ENCODE data around the gene EIF4B. TPM values are rescaled to one million over a fixed set of nuclear protein-coding genes. Genes with fewer than 3 reads are reported as not detected.
A peak's percentile ranks its signal among the peaks of the same experiment; 100 is the strongest.

Gene EIF4B
- total RNA-seq, 4 donors from 2014 or later: 667 to 821 (median 740) TPM

DNA sequence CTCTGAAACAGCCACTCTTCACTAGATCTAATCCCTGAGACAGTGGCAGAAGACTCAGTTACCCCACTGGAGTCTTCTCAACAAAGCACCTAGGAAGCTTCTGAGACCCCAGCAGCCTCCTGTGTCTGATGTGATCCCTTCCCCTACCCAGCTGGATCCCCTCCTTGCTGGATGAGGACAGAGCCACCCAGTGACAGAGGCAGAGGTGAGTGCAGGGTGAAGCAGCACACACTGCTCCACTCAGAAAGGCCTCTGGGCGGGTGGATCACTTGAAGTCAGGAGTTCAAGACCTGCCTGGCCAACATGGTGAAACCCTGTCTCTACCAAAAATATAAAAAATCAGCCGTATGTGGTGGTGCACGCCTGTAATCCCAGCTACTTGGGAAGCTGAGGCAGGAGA lies 70.2 kb downstream of the EIF4B start:
- Histone ChIP-seq H3K36me3 (peaks cover 0 to 30% of the 10 kb centered on the region in 2 donors), H3K9me3 (no peaks in the 10 kb centered on the region), H3K4me1 (peaks cover 17 to 25% of the 10 kb centered on the region in 2 donors), H3K27ac (peak overlapping the region in 1 of 4 donors; percentile 12), H3K27me3 (no peaks in the 10 kb centered on the region), H3K4me3 (no peak overlapping the region)
- no peak for TF ChIP-seq POLR2A (IDR thresholded peaks at IDR 0.05)
- TF ChIP-seq, protein P1, sequence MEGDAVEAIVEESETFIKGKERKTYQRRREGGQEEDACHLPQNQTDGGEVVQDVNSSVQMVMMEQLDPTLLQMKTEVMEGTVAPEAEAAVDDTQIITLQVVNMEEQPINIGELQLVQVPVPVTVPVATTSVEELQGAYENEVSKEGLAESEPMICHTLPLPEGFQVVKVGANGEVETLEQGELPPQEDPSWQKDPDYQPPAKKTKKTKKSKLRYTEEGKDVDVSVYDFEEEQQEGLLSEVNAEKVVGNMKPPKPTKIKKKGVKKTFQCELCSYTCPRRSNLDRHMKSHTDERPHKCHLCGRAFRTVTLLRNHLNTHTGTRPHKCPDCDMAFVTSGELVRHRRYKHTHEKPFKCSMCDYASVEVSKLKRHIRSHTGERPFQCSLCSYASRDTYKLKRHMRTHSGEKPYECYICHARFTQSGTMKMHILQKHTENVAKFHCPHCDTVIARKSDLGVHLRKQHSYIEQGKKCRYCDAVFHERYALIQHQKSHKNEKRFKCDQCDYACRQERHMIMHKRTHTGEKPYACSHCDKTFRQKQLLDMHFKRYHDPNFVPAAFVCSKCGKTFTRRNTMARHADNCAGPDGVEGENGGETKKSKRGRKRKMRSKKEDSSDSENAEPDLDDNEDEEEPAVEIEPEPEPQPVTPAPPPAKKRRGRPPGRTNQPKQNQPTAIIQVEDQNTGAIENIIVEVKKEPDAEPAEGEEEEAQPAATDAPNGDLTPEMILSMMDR (IDR thresholded peaks at IDR 0.05 in 4 of 5, conservative IDR thresholded peaks at IDR 0.05 in 1 of 5): no peak
- ATAC-seq (no peak), DNase-seq (no peak)
- intact Hi-C loops (cut with DNase I; ENCODE audit: low total_unique reads) (no loop called here), in situ Hi-C loops (cut with MboI; ENCODE audit: low sequenced_read_pairs in 4 of 4) (no loop called here)

DNA sequence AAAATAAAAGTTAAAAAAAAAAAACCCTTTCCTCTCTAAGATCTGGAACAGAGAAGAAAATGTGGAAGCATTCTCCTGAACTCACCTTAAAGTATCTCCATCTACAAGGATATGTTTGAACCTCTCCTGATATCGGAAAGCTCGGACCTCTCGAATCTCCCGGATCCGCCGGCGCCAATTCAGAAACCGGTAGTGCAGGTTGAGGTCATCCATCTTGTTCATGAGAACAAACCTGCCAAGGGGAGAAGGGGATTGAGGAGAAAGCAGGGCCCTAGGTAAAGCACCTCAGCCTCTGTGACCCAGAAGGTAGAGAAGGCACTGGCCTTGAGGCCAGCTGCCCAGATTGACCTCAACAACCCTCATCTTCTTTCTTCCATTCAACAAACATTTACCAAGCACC lies 70.8 kb downstream of the EIF4B start:
- Histone ChIP-seq H3K4me3 (no peak overlapping the region), H3K27ac (no peak overlapping the region), H3K9me3 (no peaks in the 10 kb centered on the region), H3K27me3 (no peaks in the 10 kb centered on the region), H3K4me1 (peaks cover 17 to 24% of the 10 kb centered on the region in 2 donors), H3K36me3 (peaks cover 0 to 30% of the 10 kb centered on the region in 2 donors)
- ATAC-seq (no peak), DNase-seq (no peak)
- no peak for TF ChIP-seq POLR2A (IDR thresholded peaks at IDR 0.05)
- TF ChIP-seq, protein P1 (IDR thresholded peaks at IDR 0.05 in 4 of 5, conservative IDR thresholded peaks at IDR 0.05 in 1 of 5): no peak
- in situ Hi-C loops (cut with MboI; ENCODE audit: low sequenced_read_pairs in 4 of 4) (no loop called here), intact Hi-C loops (cut with DNase I; ENCODE audit: low total_unique reads) (no loop called here)

DNA sequence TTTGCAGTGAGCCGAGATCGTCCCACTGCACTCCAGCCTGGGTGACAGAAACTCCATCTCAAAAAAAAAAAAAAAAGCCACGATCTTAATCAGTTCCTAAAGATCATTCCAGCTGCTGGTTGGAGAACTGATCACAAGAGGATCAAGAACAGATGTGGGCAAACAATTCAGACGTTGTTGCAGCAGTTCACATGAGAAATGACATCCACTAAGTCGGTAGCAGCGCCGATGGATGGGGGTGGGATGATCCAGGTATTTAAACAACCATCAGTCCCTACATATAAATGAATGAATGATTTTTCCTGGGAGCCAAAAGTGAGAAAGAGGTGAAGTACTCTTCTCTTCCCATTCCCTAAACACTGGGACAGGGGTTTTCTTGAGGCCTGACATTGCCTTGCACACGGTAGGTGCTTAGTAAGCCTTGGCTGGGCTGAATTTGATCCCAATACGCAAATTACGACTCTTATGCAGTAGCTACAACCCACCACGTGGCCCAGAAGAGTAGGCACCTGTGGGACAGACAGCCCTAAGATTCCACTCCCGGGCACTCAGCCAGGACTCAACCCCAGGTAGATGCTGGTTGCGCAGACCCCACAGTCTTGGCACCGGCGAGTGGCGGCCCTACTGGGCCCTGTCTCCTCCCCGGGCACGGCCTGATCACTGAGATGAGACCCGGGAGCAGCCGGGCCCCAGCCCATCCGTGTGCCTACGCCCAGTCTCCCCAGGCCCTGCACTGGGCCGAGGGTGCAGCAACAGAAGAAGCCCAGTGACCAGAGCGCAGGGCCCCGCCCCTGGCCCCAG lies 72.4 kb downstream of the EIF4B start:
- TF ChIP-seq, protein P1 (IDR thresholded peaks at IDR 0.05 in 4 of 5, conservative IDR thresholded peaks at IDR 0.05 in 1 of 5): no peak
- TF ChIP-seq POLR2A (IDR thresholded peaks at IDR 0.05): no peak
- H3K4me3 ChIP-seq: peak overlapping the region; percentile 70 to 84 (median 77)
- intact Hi-C loops (cut with DNase I; ENCODE audit: low total_unique reads): loop anchor here (2.0 kb wide), 2 partner anchors 14 to 20 kb away; no protein-coding TSS in a partner anchor
- peak overlapping the region; percentile 86 to 93 (median 88) for H3K27ac ChIP-seq
- no peak for DNase-seq
- in situ Hi-C loops (cut with MboI; ENCODE audit: low sequenced_read_pairs in 4 of 4): no loop called here
- H3K27me3 ChIP-seq: no peaks in the 10 kb centered on the region
- H3K4me1 ChIP-seq: peaks cover 9 to 17% of the 10 kb centered on the region in 2 donors
- peak; percentile 38 to 47 for ATAC-seq
- peaks cover 0 to 30% of the 10 kb centered on the region in 2 donors for H3K36me3 ChIP-seq
- no peaks in the 10 kb centered on the region for H3K9me3 ChIP-seq

DNA sequence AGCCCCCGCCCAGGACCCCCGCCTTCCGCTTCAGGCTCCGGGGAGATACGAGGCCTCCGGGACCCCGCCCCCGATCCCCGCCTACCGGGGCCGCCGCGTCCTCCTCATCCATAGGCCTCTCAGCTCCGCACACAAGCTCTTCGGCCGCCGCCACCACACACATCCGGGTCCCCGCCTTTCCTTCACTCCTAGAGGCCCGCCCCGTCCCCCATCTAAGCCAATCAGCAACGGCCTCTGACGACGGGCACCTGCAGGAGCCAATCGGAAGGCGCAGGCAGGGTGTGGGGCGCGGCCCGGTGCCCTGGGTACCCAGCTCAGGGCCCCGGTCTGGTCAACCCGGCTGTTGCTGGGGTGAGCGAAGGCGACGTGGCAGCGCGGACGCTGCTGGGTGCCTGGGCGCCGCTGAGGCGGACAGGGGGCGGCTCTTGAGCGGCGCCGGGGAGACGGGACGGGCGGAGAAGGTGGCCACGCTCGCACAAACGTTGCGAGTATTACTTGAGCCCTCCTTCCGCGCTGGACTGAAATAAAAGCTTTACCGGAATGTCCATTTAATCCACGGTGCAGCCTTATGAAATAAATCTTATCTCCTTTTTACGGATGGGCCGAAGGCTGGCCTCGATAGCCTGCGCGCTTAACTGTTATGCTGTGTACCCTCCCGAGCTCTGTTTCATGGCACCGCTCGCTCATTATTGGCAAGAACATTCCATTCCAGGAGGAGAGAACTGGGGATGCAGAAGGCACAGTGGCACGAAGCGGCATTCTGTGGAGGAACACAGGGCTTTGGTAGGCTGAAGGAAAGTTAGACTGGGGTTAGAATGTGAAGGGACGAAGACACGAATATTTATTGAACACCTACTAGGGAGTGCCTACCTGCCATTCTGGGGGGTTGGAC lies 73.2 kb downstream of the EIF4B start, which contains the start of gene SPRYD3:
TSS of gene SPRYD3 (minus strand) at position 165 of the 892 bp plus-strand sequence. CDS start at position 108, 57 bp downstream.
- Histone ChIP-seq H3K4me3 (peak within 1 kb of the TSS; percentile 70 to 84 (median 77)), H3K9me3 (no peaks in the 10 kb centered on the region), H3K36me3 (peaks cover 0 to 27% of the 10 kb centered on the region in 2 donors), H3K27me3 (no peaks in the 10 kb centered on the region), H3K27ac (peak within 1 kb of the TSS; percentile 86 to 93 (median 88)), H3K4me1 (peaks cover 9 to 17% of the 10 kb centered on the region in 2 donors)
- intact Hi-C loops (cut with DNase I; ENCODE audit: low total_unique reads): loop anchor here (2.0 kb wide), 2 partner anchors 15 to 19 kb away; no protein-coding TSS in a partner anchor
- ATAC-seq: peak; percentile 97
- in situ Hi-C loops (cut with MboI; ENCODE audit: low sequenced_read_pairs in 4 of 4): no loop called here
- peak; percentile 97 to 98 for DNase-seq
- TF ChIP-seq, protein P1 (IDR thresholded peaks at IDR 0.05 in 4 of 5, conservative IDR thresholded peaks at IDR 0.05 in 1 of 5): no peak
- peak; percentile 74 to 78 for TF ChIP-seq POLR2A (IDR thresholded peaks at IDR 0.05)

Measured in gastrocnemius medialis (tissue), 4 donors.